Subcutaneous adipose tissue (tissue), 4 donors: ENCODE measurements around the gene SSTR3. TPM values are rescaled to one million over a fixed set of nuclear protein-coding genes. Genes with fewer than 3 reads are reported as not detected.

ENCODE experiments used
- total RNA-seq, 4 donors: library from RNA; depleted of rRNA; stranded (reverse); fragments of >200 nt; gene quantifications; one replicate each; pipeline ENCODE4 v1.1.0, GENCODE V29; 2016
- TF ChIP-seq, protein P1 (sequence below): fragments of 450-650 bp; IDR thresholded peaks from one replicate; pipeline ENCODE4 v1.5.1; 2016; ENCODE audit warnings: low read depth, mild to moderate bottlenecking, control low read depth, antibody characterized with exemption, moderate library complexity

Gene SSTR3
- total RNA-seq, 4 donors from 2014 or later = not detected

- TF ChIP-seq, protein P1, sequence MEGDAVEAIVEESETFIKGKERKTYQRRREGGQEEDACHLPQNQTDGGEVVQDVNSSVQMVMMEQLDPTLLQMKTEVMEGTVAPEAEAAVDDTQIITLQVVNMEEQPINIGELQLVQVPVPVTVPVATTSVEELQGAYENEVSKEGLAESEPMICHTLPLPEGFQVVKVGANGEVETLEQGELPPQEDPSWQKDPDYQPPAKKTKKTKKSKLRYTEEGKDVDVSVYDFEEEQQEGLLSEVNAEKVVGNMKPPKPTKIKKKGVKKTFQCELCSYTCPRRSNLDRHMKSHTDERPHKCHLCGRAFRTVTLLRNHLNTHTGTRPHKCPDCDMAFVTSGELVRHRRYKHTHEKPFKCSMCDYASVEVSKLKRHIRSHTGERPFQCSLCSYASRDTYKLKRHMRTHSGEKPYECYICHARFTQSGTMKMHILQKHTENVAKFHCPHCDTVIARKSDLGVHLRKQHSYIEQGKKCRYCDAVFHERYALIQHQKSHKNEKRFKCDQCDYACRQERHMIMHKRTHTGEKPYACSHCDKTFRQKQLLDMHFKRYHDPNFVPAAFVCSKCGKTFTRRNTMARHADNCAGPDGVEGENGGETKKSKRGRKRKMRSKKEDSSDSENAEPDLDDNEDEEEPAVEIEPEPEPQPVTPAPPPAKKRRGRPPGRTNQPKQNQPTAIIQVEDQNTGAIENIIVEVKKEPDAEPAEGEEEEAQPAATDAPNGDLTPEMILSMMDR = no peak
Observed at GRCh38 chr22:37162221-37163095, 49.8 kb downstream of the SSTR3 start.

DNA sequence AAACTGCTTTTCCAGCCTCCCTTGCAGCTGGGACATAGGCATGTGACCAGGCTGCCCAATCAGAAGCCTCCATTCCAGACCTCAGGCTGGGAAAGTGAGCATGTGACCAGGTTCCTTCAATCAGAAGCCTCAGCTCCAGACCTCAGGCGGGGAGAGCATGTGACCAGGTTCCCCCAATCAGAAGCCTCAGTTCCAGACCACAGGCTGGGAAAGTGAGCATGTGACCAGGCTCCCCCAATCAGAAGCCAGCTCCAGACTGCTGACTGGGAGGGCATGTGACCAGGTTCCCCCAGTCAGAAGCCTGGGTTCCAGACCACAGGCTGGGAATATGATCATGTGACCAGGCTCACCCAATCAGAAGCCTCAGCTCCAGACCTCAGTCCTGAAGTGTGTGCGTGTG, 50.8 kb downstream of the SSTR3 start:
- TF ChIP-seq, protein P1 = no peak

GRCh38 chr22:37160027-37160426, 52.2 kb downstream of the SSTR3 start:
- TF ChIP-seq, protein P1 = no peak

- TF ChIP-seq, protein P1 = no peak
Observed at GRCh38 chr22:37158963-37159290, 53.4 kb downstream of the SSTR3 start.

GRCh38 chr22:37157516-37158285, 54.6 kb downstream of the SSTR3 start:
- TF ChIP-seq, protein P1 = no peak

DNA sequence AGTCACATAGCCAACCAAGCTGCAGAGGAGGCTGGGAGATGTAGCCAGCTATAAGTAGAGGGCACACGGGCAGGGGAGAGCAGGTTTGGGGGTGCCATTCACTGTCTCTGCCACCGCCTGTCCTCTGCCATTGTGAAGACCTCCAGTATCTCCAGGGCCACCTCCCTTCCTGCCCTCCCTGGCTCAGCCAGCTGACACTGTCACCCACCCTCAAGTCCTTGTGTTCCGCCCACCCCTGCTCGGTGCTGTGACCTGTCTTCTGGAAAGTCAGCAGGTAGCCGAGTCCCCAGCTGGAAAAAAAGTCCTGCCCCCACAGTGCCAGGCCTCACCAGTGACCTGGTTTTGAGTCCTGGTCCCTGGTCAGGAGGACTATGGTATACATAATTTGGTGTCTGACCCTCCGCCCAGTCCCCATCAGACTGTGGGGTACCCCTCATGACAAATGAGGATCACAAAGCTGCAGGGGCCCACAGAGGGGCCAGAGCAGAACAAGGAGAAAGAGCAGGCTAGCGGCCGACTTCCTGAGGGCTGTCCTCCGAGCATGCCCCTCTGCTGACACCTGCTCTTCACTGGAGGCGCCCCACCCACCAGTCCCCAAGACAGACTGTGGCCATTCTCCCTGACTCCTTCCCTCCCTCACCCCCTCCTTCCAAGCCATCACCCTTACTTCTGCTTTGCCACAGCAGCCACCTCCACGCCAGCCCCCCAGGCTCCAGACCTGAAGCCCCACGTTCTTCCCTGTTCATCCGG, 55.4 kb downstream of the SSTR3 start:
- TF ChIP-seq, protein P1 = no peak

GRCh38 chr22:37155971-37156370, 56.3 kb downstream of the SSTR3 start:
- TF ChIP-seq, protein P1 = no peak
